CD4-positive, alpha-beta T cell treated with Interleukin-17A for 1 hour (primary cell): Measurements from ENCODE around the gene AP1S1.

Experiments used
- DNase-seq: peaks from one replicate; pipeline ENCODE4 v3.0.0-alpha.2; 2020

Gene AP1S1

GRCh38 chr7:101159696-101160674 is 5.7 kb downstream of the AP1S1 start:
- DNase-seq, result no peak

- no peak for DNase-seq
Observed at GRCh38 chr7:101160910-101161309, 6.6 kb downstream of the AP1S1 start.

- DNase-seq, result no peak
Observed at GRCh38 chr7:101161692-101162471, 7.6 kb downstream of the AP1S1 start.

GRCh38 chr7:101162551-101163278 is 8.4 kb downstream of the AP1S1 start:
- DNase-seq, result no peak

- DNase-seq, result peak; percentile 38
Observed at GRCh38 chr7:101163279-101164070, 9.2 kb downstream of the AP1S1 start.

- DNase-seq, result no peak
Observed at GRCh38 chr7:101164071-101164840, 10.0 kb downstream of the AP1S1 start.

- peak; percentile 93 for DNase-seq
Observed at GRCh38 chr7:101165075-101165957, 11.0 kb downstream of the AP1S1 start, which contains the start of gene VGF. Gene VGF (minus strand): TSS chr7:101165569. CDS start chr7:101164843, 726 bp downstream.

- no peak for DNase-seq
Observed at GRCh38 chr7:101165958-101166647, 11.8 kb downstream of the AP1S1 start.

- no peak for DNase-seq
Observed at GRCh38 chr7:101166648-101166908, 12.3 kb downstream of the AP1S1 start.

GRCh38 chr7:101166909-101167644 is 12.8 kb downstream of the AP1S1 start:
- DNase-seq, result no peak

- no peak for DNase-seq
Observed at GRCh38 chr7:101167645-101168411, 13.6 kb downstream of the AP1S1 start.

- DNase-seq, result no peak
Observed at GRCh38 chr7:101168412-101169049, 14.3 kb downstream of the AP1S1 start.

GRCh38 chr7:101169110-101169837 is 15.0 kb downstream of the AP1S1 start:
- no peak for DNase-seq

- DNase-seq, result peak; percentile 85
Observed at GRCh38 chr7:101169838-101170551, 15.7 kb downstream of the AP1S1 start.

GRCh38 chr7:101170617-101171441 is 16.6 kb downstream of the AP1S1 start:
- peak; percentile 33 for DNase-seq
